Progenitor cell of endocrine pancreas (in vitro differentiated cells): ENCODE data around the gene ZDHHC8. TPM values are rescaled to one million over a fixed set of nuclear protein-coding genes. Genes with fewer than 3 reads are reported as not detected.

ENCODE experiments used
- DNase-seq: peaks from one replicate; pipeline ENCODE4 v3.0.0; 2021; ENCODE audit warnings: low spot score; ENCODE audit not compliant: unreplicated experiment
- H3K27ac Mint-ChIP-seq: 2 replicates; pipeline ENCODE4 v1.8.0; 2021; ENCODE audit warnings: mild to moderate bottlenecking, moderate library complexity, mixed read lengths
- H3K27me3 Mint-ChIP-seq: 2 replicates; pipeline ENCODE4 v1.8.0; 2021; ENCODE audit warnings: mixed read lengths
- H3K36me3 Mint-ChIP-seq: 2 replicates; pipeline ENCODE4 v1.8.0; 2022; ENCODE audit warnings: mixed read lengths; ENCODE audit not compliant: insufficient read depth
- H3K4me1 Mint-ChIP-seq: 2 replicates; pipeline ENCODE4 v1.8.0; 2021; ENCODE audit warnings: low read depth, mixed read lengths
- H3K4me3 Mint-ChIP-seq: 2 replicates; pipeline ENCODE4 v1.8.0; 2021; ENCODE audit warnings: low read depth, mild to moderate bottlenecking, moderate library complexity, mixed read lengths
- H3K9me3 Mint-ChIP-seq: 2 replicates; pipeline ENCODE4 v1.8.0; 2021; ENCODE audit warnings: low read depth, mixed read lengths
- CTCF ChIP-seq: fragments of 200-600 bp; sonication (generic); IDR thresholded peaks from one replicate; pipeline ENCODE4 v1.5.0; 2021; ENCODE audit warnings: antibody characterized with exemption, mild to moderate bottlenecking; ENCODE audit not compliant: unreplicated experiment
- microRNA-seq: library from miRNA; unstranded; fragments of <30 nt; microRNA quantifications from one replicate; pipeline ENCODE4 v1.1.0, GENCODE V29; 2020; ENCODE audit warnings: borderline number of aligned reads; ENCODE audit not compliant: unreplicated experiment
- total RNA-seq: library from RNA; stranded (reverse); gene quantifications from 2 replicates; pipeline ENCODE4 v1.2.1, GENCODE V29; 2021

ZDHHC8 gene
- total RNA-seq, 1 donor from 2014 or later: 82.1 TPM

GRCh38 chr22:20192972-20193760 lies 61.6 kb downstream of the ZDHHC8 start:
- DNase-seq: no peak
- no peak overlapping the region for H3K27ac Mint-ChIP-seq
- peaks cover 13% of the 10 kb centered on the region for H3K4me1 Mint-ChIP-seq
- H3K36me3 Mint-ChIP-seq: no peaks in the 10 kb centered on the region
- H3K27me3 Mint-ChIP-seq: peaks cover 7% of the 10 kb centered on the region
- H3K9me3 Mint-ChIP-seq: no peaks in the 10 kb centered on the region
- TF ChIP-seq CTCF: no peak
- H3K4me3 Mint-ChIP-seq: no peak overlapping the region

DNA sequence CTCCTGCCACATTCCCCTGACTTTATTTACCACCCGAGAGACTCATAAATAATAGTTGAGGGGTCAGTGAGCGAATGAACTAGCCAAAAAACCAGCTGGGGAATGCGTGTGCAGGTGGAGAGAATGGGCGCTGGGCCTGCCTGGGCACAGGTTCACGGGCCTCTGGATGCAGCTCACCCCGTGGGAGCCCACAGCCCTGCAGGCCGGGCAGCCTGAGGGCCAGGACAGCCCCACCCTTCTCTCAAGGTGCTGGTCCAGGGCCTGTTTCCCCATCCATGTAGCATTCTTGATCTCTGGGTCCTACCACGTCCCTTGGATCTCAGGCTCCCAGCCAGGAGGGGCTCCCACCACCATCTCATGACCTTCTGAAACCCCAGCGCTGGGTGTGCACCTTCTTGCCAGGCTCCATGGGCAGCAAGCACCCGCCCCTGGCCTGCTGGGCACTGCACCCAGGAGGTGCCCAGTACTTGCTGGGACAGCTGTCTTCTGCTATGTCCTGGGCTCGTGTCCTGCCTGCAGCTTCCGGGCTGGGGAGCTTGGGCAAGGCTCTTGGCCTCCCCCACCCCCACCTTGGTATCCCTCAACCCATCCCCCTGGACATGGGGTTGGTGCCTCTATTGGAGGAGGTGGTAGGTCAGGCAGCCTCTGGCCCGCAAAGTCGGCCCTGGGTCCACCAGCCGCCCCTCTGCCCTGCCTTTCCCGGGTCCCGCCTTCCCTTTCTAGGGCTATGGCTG lies 62.3 kb downstream of the ZDHHC8 start:
- H3K9me3 Mint-ChIP-seq: no peaks in the 10 kb centered on the region
- H3K27me3 Mint-ChIP-seq: peaks cover 7% of the 10 kb centered on the region
- DNase-seq: no peak
- peaks cover 13% of the 10 kb centered on the region for H3K4me1 Mint-ChIP-seq
- no peaks in the 10 kb centered on the region for H3K36me3 Mint-ChIP-seq
- no peak for TF ChIP-seq CTCF
- no peak overlapping the region for H3K27ac Mint-ChIP-seq
- H3K4me3 Mint-ChIP-seq: no peak overlapping the region

- DNase-seq: no peak
- no peak overlapping the region for H3K4me3 Mint-ChIP-seq
These were observed 63.3 kb downstream of the ZDHHC8 start for GRCh38 chr22:20194681-20195593.

DNA sequence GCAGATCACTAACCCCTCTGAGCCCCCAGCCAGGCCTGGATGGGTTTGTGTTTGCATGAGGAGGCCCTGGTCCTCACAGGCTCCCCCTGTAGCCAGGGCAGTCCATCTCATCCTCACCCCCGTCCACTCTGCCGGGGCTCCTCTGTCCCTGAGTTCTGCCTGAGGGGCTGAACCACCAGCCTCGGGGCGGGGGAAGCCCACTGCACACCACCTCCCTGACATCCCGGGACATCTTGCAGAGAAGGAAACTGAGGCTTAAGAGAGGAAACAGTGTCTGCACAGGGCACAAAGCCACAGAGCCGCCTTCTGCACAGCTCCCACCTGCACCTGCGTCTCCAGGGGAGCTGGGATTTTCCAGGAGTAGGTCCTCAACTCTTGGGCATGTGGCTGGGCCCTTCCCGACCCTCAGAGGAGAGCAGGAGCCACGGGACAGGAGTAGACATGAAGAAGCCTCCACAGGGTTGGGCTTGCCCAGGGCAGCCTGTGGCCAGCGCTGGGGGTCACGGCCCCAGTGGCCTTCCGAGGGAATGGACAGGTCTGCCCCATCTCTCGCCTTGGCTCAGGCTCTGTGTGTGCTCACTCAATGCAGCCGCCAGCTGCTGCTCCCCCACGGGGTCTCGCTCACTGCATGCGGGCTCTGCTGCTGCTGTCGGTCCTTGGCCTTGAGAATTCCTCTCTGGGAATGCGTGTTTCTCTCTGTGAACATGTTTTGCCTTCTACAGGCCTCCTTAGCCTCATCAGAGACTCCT lies 64.7 kb downstream of the ZDHHC8 start:
- TF ChIP-seq CTCF: no peak
- no peaks in the 10 kb centered on the region for H3K27me3 Mint-ChIP-seq
- no peak overlapping the region for H3K27ac Mint-ChIP-seq
- H3K4me1 Mint-ChIP-seq: peaks cover 13% of the 10 kb centered on the region
- H3K9me3 Mint-ChIP-seq: no peaks in the 10 kb centered on the region
- no peak for DNase-seq
- no peaks in the 10 kb centered on the region for H3K36me3 Mint-ChIP-seq
- H3K4me3 Mint-ChIP-seq: no peak overlapping the region

More at GRCh38 chr22:20194681-20195593, 63.3 kb downstream of the ZDHHC8 start:
- Mint-ChIP-seq H3K4me1 (peaks cover 13% of the 10 kb centered on the region), H3K36me3 (no peaks in the 10 kb centered on the region), H3K27ac (no peak overlapping the region), H3K9me3 (no peaks in the 10 kb centered on the region), H3K27me3 (peaks cover 7% of the 10 kb centered on the region)
- no peak for TF ChIP-seq CTCF

Small RNAs within 50 kb of the gene (microRNA-seq; reads per million reads assigned to microRNA genes)
- not detected for gene MIR6816

Other genes starting within 250 kb of the ZDHHC8 start
- 48.7 and 58.2 TPM in 2 replicates for gene COMT, start 190.0 kb upstream of the ZDHHC8 start, total RNA-seq
- gene TXNRD2, start 190.0 kb upstream of the ZDHHC8 start, total RNA-seq: 14.0 and 14.3 TPM in 2 replicates
- gene ARVCF, start 115.0 kb upstream of the ZDHHC8 start, total RNA-seq: 95.3 and 101 TPM in 2 replicates
- gene TANGO2, start 110.7 kb upstream of the ZDHHC8 start, total RNA-seq: 19.9 and 21.8 TPM in 2 replicates
- gene DGCR8, start 51.6 kb upstream of the ZDHHC8 start, total RNA-seq: 75.8 and 79.8 TPM in 2 replicates
- gene RANBP1, start 15.7 kb upstream of the ZDHHC8 start, total RNA-seq: 217 and 219 TPM in 2 replicates
- gene TRMT2A, start 14.6 kb upstream of the ZDHHC8 start, total RNA-seq: 78.5 and 86.5 TPM in 2 replicates
- 3.3 and 4.0 TPM in 2 replicates for gene CCDC188, start 19.3 kb downstream of the ZDHHC8 start, total RNA-seq
- 30.8 and 36.0 TPM in 2 replicates for gene RTN4R, start 136.5 kb downstream of the ZDHHC8 start, total RNA-seq
- 37.2 and 41.0 TPM in 2 replicates for gene DGCR6L, start 188.3 kb downstream of the ZDHHC8 start, total RNA-seq